GM19455 (cell line): ENCODE measurements around the gene DLX4.

ENCODE experiments used
- ATAC-seq: cut with Tn5 transposase; IDR thresholded peaks from one replicate; pipeline ENCODE4 v1.9.1; 2021; ENCODE audit not compliant: unreplicated experiment

DLX4 gene

DNA sequence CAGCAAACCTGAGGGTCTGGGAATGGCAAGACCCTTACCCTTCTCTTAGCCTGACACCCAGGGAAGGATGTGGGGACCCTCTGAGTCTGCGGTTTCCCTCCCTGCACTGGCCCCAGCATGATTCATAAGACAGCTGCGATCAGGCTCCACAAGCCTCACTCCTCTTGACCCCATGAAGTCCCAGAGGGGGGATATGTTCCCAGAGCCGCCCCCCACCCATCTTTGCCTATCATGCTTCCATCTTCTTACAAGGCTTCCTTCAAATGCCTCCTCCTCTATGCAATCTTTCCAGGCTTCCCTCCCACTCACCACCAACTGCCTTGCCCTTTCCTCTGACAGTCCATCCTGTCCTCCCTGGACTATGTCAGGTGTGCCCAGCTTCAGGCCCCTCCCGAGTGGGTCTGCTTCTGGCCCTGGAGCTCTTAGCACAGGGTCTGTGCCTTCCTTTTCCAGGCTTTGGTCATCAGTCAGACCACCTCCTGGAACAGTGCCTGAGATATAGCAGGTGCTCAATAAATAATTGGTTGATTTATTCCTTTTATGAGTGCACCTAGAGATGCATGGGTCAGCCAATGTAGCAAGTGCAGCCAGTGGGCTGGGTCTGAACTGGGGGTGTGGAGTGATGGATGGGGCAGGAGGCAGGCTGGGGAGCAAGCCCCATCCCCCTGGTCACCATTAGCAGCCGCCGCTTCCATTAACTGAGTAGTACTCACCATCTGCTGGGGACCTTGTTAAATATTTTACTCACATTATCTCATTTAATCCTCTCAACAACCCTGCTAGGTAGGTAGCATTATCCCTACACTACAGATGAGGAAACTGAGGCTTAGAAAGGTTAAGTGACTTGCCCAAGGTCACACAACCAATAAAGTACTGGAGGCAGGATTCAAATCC lies 17.7 kb downstream of the DLX4 start:
- ATAC-seq, result no peak

DNA sequence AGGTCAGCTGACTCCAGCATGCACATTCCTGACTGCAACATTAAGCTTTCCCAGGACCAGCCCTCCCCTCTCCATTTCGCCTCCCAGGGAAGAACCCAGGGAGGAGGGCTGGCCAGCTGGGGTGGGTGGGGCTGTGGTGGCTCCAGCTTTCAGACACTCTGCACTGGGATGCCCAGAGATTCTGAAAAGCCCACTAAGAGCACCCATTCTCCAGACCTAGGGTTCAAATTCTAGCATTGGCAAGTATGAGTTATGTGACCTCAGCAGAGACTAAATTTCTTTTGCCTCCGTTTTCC lies 18.2 kb downstream of the DLX4 start:
- ATAC-seq, result no peak

- ATAC-seq, result no peak
Measured at GRCh38 chr17:49987681-49988441, 18.9 kb downstream of the DLX4 start.

DNA sequence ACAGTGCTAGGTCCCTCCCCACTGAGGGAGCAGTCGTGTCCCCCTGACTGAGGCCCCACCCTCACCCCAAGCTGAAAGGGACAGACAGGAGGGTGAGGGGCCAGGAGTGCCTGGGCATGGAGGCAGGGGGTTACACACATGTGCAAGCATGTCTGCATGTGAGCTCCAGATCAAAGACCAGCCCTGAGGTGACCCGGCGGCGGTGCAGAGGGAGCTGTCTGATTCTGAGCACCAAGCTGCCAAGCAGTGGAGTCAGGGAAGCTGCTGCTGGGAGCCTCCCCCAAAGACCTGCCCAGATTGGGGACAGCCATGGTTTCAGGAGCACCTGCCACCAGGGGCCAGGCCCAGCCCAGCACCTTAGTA lies 20.5 kb downstream of the DLX4 start:
- ATAC-seq, result no peak

DNA sequence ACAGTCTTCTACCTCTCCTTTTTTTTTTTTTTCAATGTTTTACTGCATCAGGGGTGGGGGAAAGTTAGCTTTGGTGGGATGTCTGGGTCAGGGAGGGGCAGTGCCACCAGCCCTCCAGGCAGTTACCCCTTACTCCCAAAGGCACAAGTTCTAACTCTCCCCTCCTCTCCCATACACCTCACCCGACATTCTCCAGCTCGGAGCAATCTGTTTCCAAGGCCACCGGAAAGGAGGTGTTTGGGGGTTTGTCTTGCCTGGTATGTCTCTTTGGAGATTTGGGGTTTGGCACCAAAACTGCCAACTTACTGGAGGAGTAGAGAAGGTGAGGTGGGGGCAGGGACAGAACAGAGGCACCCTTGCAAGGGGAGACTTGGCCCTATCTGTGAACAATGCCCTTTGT lies 21.3 kb downstream of the DLX4 start:
- no peak for ATAC-seq

- ATAC-seq, result no peak
Measured at GRCh38 chr17:49990921-49991320, 21.9 kb downstream of the DLX4 start.

DNA sequence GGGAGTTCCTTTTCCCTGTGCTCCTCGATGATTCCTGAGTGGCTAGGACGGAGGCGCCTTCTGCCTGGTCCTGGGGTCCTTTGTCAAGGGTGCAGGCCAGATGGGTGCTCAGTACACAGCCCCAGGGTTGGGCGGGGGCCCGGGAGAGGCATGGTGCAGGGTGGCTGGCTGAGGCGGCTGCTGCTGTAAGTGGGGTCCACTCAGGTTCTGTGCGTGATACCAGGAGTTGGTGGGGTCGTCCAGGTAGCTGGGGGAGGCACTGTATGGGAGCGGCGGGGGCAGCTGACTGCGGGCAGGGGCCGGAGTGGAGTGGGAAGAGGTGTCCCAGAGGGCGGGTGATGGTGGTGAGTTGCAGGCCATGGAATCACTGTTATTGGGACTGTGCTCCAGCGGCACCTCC lies 22.4 kb downstream of the DLX4 start:
- ATAC-seq, result no peak

- no peak for ATAC-seq
Measured at GRCh38 chr17:49992191-49992932, 23.4 kb downstream of the DLX4 start.

DNA sequence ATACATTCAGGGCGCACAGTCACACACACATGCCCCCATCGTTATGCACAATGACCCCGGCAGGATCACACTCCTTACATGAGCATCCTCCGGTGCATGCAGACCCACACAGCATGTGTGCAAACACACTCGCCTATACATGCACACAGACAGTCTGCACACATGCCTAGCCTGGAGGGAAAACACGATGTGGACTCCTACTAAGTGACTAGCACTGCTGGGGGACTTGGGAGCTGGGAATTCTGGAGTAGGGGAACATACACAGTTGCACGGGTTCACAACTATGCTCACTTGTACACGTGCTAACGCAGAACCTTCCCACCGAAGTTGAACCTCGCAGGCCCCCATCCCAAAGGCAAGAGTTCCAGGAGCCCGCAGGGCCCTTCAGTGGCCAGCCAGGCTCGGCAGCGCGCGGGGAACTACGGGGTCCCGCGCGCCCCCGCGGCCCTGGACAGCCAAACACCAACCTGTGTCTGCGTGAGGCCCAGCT lies 24.0 kb downstream of the DLX4 start:
- no peak for ATAC-seq

DNA sequence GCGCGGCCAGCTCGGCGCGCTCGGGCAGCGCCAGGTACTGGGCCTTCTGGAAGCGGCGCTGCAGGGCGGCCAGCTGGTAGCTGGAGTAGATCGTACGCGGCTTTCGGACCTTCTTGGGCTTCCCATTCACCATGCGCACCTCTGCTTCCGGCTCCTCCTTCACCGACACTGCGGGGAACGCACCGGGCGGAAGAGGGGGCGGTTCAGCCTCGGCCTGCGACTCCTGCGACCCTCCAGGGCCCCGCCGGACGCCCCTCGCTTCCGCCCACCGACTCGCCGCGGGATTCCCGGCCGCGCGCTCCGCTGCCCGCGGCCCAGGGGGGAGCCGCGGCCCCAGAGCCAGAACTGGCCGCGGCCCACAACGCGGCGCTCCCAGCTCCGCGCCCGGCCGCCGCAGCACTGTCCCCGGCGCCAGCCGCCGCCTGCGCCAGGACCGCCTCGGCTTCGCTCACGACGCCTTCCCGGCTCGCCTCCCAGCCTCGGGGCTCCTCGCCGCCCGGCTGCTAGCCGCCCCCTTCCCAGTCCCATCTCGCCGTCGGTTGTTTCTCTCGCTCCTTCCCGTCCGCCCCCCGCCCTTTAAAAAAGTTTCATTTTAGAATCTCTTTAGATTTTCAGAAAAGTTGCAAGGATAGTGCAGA lies 24.6 kb downstream of the DLX4 start:
- no peak for ATAC-seq

DNA sequence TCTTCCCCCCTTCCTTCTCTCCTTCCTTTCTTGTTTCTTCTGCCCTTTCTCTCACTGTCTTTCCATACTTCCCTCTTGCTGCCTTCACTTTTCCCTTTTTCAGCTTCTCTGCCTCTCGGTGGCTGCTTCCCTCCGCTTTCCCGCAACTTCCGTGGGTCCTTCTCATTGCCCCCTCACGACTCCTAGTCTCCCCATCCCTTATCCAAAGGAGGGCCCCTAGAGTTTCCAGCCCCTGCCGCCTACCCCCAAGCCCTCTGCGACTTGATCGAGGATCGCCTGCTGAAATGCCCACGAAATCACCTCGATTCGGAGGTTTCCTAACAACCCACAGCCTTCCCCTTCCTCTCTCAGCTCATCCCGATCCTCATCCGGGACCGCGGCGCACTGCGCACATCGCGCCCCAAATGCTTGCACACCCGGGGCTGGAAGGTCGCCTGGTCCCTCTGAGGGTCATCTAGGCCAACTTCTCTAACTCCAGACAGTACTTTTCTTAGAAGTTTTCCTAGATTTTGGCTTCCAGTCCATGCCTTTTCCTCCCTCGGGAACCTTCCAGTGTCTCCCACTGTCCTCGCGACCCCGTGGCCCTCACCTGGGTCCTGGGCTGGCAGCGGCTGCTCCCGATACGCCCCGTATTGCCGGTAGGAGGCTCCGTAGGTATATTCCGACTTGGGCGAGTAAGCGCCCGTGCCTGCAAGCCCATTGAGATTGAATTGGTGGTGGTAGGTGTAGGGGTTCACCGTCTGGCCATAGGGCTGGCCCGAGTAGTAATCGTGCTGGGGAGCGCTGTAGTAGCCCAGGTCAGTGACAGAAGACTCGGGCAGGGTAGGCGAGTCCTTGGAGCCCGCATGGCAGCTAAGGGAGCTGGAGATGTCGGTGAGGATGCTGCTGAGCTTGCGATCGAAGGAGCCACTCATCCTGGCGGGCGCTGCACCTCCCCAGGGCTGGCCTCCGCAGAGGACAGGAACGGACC lies 25.4 kb downstream of the DLX4 start:
- no peak for ATAC-seq

- ATAC-seq, result no peak
Measured at GRCh38 chr17:49995055-49995738, 26.2 kb downstream of the DLX4 start, which contains the start of gene DLX3. TSS of gene DLX3 (minus strand) at chr17:49995224. CDS start at chr17:49994998, 226 bp downstream.

DNA sequence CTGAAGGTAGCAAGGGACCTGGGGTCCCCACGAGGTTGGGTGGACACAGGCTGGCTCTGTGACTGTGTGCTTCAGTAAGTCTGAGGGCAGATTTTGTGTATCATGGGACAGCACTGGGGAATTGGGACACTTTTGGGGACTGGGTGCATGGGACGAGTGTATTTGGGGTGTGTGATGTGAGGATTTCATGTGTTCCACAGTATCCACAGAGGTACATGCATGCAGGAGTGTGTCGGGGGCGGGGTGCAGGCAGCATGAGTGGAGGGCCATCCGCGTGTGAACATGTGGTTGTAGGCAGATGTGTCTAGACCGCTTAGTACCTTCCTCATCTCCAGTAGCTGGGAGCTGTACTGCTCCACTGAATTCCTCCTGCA lies 27.1 kb downstream of the DLX4 start:
- ATAC-seq, result no peak

DNA sequence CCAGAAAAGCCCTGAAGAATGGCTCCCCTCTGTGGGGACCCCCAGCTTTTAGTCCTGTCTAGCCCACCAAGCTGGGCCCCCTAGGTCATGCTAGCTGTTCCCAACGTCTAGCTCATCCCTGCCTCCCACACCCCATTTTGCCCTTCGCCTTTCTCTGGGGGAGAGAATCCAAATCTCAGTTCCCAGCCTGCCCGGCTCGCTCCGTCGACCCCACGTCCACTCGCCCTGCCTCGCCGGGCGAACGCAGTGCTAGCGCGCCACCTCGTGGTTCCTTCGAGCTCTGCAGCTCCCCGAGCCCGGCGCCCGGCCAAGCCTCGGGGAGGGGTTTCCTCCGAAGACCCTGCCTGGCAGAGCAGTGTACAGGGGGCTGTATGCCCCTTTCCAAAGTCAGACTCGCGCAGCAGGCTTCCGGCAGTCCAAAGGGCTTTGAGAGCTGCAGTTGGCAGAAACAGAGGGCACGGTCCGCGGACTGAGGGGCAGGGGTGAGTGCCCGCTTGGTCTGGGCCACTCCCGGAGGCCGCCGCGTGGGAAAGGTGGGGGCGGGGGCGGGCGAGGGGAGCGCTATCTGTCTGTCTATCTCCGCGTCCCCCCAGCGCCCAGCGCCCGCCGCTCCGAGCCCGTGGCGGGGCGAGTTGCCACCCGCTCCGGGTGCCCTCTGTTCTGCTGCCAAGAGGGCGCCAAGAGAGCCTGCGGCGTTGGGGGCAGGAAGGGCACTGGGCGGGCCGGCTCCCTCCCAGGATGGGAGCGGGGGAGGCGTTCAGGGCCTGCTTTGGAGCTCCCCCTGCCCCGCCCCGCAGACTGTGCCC lies 27.7 kb downstream of the DLX4 start:
- ATAC-seq, result no peak

DNA sequence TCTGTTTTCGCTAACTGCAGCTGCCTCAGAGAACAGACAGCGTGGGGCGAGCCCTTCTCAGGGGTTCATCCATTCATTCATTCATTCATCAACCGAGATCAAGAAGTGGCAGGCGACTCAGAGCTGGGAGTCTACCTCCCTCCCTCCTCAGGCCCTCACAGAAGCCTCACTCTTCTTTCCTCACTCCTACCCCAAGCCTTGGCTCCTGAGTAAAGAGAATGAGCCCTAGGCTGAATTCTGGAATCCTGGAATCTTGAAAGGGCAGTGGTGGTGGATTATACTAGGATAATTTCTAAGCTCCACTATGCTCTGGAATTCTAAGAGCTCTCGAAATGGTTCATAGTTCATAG lies 28.3 kb downstream of the DLX4 start:
- ATAC-seq, result no peak

GRCh38 chr17:49997773-49998703 lies 29.0 kb downstream of the DLX4 start:
- no peak for ATAC-seq

DNA sequence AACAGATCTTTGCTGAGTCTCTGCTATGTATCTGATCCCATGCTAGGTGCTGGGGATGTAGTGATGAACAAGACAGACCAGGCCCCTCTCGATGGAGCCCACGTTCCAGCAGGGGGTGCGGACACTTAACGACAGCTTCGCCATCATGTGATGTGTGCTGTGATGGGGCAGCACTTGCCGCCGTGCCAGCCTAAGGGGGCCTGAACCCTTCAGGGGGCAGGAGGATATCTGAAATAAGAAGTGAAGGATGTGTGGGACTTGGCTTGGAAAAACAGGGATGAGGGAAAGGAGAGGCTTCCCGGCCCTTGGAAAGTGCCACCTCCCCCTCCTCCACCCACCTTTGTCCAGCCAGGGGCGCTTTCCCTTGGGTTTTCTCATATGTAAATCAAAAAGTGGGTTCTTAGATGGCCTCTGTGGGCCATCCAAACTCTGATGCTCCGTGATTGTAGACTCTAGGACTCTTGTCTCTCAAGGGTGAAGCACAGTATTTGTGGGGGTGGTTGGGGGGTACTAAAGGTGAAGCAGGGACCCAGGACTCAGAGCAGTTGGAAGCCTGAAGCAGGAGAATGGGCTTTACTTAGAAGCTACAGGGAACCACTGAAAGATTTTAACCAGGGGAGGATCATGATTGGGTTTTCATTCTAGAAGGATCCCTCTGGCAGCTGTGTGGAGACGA lies 30.0 kb downstream of the DLX4 start:
- no peak for ATAC-seq
